ENCODE results near the gene KIAA1614.

The KIAA1614 gene
- total RNA-seq: 0.35 to 0.36 reads per million in 2 experiments

- no peak for DNase-seq (ENCODE audit: low read depth)
Observed at GRCh38 chr1:180912801-180913565, at the start of gene KIAA1614. Gene KIAA1614 (plus strand): TSS chr1:180912897. CDS start chr1:180913244, 347 bp downstream.

GRCh38 chr1:180863158-180863775 is 49.4 kb upstream of the KIAA1614 start:
- DNase-seq (ENCODE audit: low read depth): no peak

GRCh38 chr1:180881806-180882509 is 30.7 kb upstream of the KIAA1614 start:
- DNase-seq (ENCODE audit: low read depth): no peak

- DNase-seq (ENCODE audit: low read depth): no peak
Observed at GRCh38 chr1:180884588-180885300, 28.0 kb upstream of the KIAA1614 start.

GRCh38 chr1:180886338-180886737 is 26.4 kb upstream of the KIAA1614 start:
- no peak for DNase-seq (ENCODE audit: low read depth)

GRCh38 chr1:180887841-180888240 is 24.9 kb upstream of the KIAA1614 start:
- no peak for DNase-seq (ENCODE audit: low read depth)

GRCh38 chr1:180888870-180889269 is 23.8 kb upstream of the KIAA1614 start:
- DNase-seq (ENCODE audit: low read depth): no peak

- DNase-seq (ENCODE audit: low read depth): no peak
Observed at GRCh38 chr1:180889325-180889724, 23.4 kb upstream of the KIAA1614 start.

GRCh38 chr1:180892272-180892671 is 20.4 kb upstream of the KIAA1614 start:
- DNase-seq (ENCODE audit: low read depth): no peak

- no peak for DNase-seq (ENCODE audit: low read depth)
Observed at GRCh38 chr1:180892675-180893074, 20.0 kb upstream of the KIAA1614 start.

- no peak for DNase-seq (ENCODE audit: low read depth)
Observed at GRCh38 chr1:180893614-180894013, 19.1 kb upstream of the KIAA1614 start.

GRCh38 chr1:180896161-180896560 is 16.5 kb upstream of the KIAA1614 start:
- no peak for DNase-seq (ENCODE audit: low read depth)

GRCh38 chr1:180898441-180899219 is 14.1 kb upstream of the KIAA1614 start:
- no peak for DNase-seq (ENCODE audit: low read depth)

GRCh38 chr1:180899262-180899661 is 13.4 kb upstream of the KIAA1614 start:
- no peak for DNase-seq (ENCODE audit: low read depth)

GRCh38 chr1:180901076-180901990 is 11.4 kb upstream of the KIAA1614 start:
- no peak for DNase-seq (ENCODE audit: low read depth)

- no peak for DNase-seq (ENCODE audit: low read depth)
Observed at GRCh38 chr1:180902541-180902940, 10.2 kb upstream of the KIAA1614 start.

GRCh38 chr1:180905927-180906326 is 6.8 kb upstream of the KIAA1614 start:
- no peak for DNase-seq (ENCODE audit: low read depth)

GRCh38 chr1:180906511-180906910 is 6.2 kb upstream of the KIAA1614 start:
- no peak for DNase-seq (ENCODE audit: low read depth)

GRCh38 chr1:180907313-180908055 is 5.2 kb upstream of the KIAA1614 start:
- no peak for DNase-seq (ENCODE audit: low read depth)

Measured in T follicular helper cell (primary cell).